ENCODE data around the gene DSP. TPM values are rescaled to one million over a fixed set of nuclear protein-coding genes. Genes with fewer than 3 reads are reported as not detected.

Gene DSP
- total and polyA plus RNA-seq, 2 of the 13 experiments (the other 11 are each of a cell fraction or from before 2014, with no cell fraction given), result 89.8 to 117 TPM

GRCh38 chr6:7589949-7590917, 48.8 kb downstream of the DSP start, which contains the start of gene SNRNP48 (continued):
- no peak; the same call in 1 of the 2 replicates for TF ChIP-seq PRMT3 (CRISPR knock-in tag; IDR thresholded peaks at IDR 0.05; ENCODE audit: borderline replicate concordance, low read depth)
- peak; percentile 66 for TF ChIP-seq ZNF510 (CRISPR knock-in tag; IDR thresholded peaks at IDR 0.05; ENCODE audit: low read depth)
- TF ChIP-seq NFE2L2 (IDR thresholded peaks at IDR 0.05; ENCODE audit: low read length), result no peak
- peak; percentile 95 for TF ChIP-seq SP4 (CRISPR knock-in tag; IDR thresholded peaks at IDR 0.05)
- TF ChIP-seq ZFY (CRISPR knock-in tag; IDR thresholded peaks at IDR 0.05), result peak; percentile 93
- TF ChIP-seq TSC22D2 (CRISPR knock-in tag; IDR thresholded peaks at IDR 0.05; ENCODE audit: borderline replicate concordance), result peak; percentile 50; the same call in 1 of the 2 replicates
- TF ChIP-seq, protein P1, sequence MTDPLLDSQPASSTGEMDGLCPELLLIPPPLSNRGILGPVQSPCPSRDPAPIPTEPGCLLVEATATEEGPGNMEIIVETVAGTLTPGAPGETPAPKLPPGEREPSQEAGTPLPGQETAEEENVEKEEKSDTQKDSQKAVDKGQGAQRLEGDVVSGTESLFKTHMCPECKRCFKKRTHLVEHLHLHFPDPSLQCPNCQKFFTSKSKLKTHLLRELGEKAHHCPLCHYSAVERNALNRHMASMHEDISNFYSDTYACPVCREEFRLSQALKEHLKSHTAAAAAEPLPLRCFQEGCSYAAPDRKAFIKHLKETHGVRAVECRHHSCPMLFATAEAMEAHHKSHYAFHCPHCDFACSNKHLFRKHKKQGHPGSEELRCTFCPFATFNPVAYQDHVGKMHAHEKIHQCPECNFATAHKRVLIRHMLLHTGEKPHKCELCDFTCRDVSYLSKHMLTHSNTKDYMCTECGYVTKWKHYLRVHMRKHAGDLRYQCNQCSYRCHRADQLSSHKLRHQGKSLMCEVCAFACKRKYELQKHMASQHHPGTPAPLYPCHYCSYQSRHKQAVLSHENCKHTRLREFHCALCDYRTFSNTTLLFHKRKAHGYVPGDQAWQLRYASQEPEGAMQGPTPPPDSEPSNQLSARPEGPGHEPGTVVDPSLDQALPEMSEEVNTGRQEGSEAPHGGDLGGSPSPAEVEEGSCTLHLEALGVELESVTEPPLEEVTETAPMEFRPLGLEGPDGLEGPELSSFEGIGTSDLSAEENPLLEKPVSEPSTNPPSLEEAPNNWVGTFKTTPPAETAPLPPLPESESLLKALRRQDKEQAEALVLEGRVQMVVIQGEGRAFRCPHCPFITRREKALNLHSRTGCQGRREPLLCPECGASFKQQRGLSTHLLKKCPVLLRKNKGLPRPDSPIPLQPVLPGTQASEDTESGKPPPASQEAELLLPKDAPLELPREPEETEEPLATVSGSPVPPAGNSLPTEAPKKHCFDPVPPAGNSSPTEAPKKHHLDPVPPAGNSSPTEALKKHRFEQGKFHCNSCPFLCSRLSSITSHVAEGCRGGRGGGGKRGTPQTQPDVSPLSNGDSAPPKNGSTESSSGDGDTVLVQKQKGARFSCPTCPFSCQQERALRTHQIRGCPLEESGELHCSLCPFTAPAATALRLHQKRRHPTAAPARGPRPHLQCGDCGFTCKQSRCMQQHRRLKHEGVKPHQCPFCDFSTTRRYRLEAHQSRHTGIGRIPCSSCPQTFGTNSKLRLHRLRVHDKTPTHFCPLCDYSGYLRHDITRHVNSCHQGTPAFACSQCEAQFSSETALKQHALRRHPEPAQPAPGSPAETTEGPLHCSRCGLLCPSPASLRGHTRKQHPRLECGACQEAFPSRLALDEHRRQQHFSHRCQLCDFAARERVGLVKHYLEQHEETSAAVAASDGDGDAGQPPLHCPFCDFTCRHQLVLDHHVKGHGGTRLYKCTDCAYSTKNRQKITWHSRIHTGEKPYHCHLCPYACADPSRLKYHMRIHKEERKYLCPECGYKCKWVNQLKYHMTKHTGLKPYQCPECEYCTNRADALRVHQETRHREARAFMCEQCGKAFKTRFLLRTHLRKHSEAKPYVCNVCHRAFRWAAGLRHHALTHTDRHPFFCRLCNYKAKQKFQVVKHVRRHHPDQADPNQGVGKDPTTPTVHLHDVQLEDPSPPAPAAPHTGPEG (CRISPR knock-in tag; IDR thresholded peaks at IDR 0.05), result peak; percentile 11; the same call in 1 of the 2 replicates
- peak in 1 of 2 experiments; percentile 92; a peak in 1 of 4 replicates for TF ChIP-seq KLF16 (CRISPR knock-in tag; IDR thresholded peaks at IDR 0.05)
- TF ChIP-seq GFI1 (CRISPR knock-in tag; IDR thresholded peaks at IDR 0.05; ENCODE audit: borderline replicate concordance), result peak; percentile 83
- 0 out of 2 replicates have a peak, but pooled peaks have one; percentile 79 for TF ChIP-seq ZNF383 (CRISPR knock-in tag; IDR thresholded peaks at IDR 0.05; ENCODE audit: borderline replicate concordance)
- no peak for TF ChIP-seq U2AF2 (IDR thresholded peaks at IDR 0.05; ENCODE audit: low read depth, low read length)
- no peak for TF ChIP-seq TAF15 (IDR thresholded peaks at IDR 0.05; ENCODE audit: low read depth, low read length, poor library complexity, severe bottlenecking)
- no peak for TF ChIP-seq HMG20B (CRISPR knock-in tag; conservative IDR thresholded peaks at IDR 0.05)
- TF ChIP-seq ZNF207 (IDR thresholded peaks at IDR 0.05; ENCODE audit: borderline replicate concordance), result no peak
- TF ChIP-seq ZNF431 (CRISPR knock-in tag; IDR thresholded peaks at IDR 0.05; ENCODE audit: borderline replicate concordance, low read depth), result no peak; the same call in 1 of the 2 replicates
- no peak for TF ChIP-seq TBL1XR1 (IDR thresholded peaks at IDR 0.05; ENCODE audit: borderline replicate concordance, low read length, partially characterized antibody)
- peak; percentile 98 for TF ChIP-seq KDM2A (CRISPR knock-in tag; IDR thresholded peaks at IDR 0.05; ENCODE audit: borderline replicate concordance, low read depth)
- no peak for TF ChIP-seq ZNF260 (CRISPR knock-in tag; IDR thresholded peaks at IDR 0.05; ENCODE audit: borderline replicate concordance, low read depth)
- TF ChIP-seq, protein P2, sequence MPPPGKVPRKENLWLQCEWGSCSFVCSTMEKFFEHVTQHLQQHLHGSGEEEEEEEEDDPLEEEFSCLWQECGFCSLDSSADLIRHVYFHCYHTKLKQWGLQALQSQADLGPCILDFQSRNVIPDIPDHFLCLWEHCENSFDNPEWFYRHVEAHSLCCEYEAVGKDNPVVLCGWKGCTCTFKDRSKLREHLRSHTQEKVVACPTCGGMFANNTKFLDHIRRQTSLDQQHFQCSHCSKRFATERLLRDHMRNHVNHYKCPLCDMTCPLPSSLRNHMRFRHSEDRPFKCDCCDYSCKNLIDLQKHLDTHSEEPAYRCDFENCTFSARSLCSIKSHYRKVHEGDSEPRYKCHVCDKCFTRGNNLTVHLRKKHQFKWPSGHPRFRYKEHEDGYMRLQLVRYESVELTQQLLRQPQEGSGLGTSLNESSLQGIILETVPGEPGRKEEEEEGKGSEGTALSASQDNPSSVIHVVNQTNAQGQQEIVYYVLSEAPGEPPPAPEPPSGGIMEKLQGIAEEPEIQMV (CRISPR knock-in tag; IDR thresholded peaks at IDR 0.05; ENCODE audit: low read depth), result peak; percentile 93
- TF ChIP-seq ZNF34 (CRISPR knock-in tag; IDR thresholded peaks at IDR 0.05; ENCODE audit: borderline replicate concordance), result peak; percentile 90; the same call in 1 of the 2 replicates
- TF ChIP-seq ZNF24 (IDR thresholded peaks at IDR 0.05), result no peak
- TF ChIP-seq GPN1 (CRISPR knock-in tag; IDR thresholded peaks at IDR 0.05; ENCODE audit: borderline replicate concordance), result no peak
